GM21619 (cell line): Measurements from ENCODE around the gene TRAF7.

Source experiments
- ATAC-seq: cut with Tn5 transposase; IDR thresholded peaks from one replicate; pipeline ENCODE4 v1.9.1; 2021; ENCODE audit not compliant: unreplicated experiment

Gene TRAF7

GRCh38 chr16:2147378-2147777 is 8.2 kb upstream of the TRAF7 start:
- no peak for ATAC-seq

DNA sequence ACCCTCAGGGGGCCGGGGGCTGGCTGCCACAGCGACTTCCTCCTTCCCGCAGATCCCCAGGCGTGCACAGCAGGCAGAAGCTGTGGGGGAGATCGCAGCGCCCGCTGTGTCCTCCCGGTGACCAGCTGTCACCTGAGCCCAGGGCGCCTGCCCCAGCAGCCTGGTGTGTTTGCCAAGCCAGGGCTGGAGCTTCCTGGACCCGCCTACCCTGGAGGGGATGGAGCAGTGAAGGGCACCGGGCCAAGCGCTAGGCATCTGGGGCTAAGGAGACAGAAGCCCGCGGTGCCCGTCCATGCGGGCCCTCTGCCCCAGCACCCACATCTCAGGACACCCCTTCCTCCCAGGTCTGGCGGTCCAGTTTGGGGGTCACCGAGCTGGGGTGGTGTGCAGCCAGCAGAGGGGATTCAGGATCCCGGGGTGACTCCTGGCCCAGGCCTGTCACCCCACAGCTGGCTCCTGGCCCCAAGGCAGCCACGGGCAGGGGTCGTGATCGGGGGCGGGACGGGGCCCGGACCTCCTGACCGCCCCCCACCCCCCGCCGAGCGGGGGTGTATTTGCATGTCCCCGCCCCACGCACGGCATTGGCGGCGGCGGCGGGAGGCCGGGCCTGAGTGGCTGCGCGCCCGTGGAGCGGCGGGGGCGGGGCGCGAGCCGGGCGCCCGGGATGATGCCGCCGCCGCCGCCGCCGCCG is 7.5 kb upstream of the TRAF7 start, which contains the start of gene RAB26:
TSS of gene RAB26 (plus strand) at position 645 of the 691 bp plus-strand sequence. CDS start 159 bp downstream, outside the sequence.
- ATAC-seq, result no peak

- no peak for ATAC-seq
Measured at GRCh38 chr16:2148714-2149629, 6.6 kb upstream of the TRAF7 start.

DNA sequence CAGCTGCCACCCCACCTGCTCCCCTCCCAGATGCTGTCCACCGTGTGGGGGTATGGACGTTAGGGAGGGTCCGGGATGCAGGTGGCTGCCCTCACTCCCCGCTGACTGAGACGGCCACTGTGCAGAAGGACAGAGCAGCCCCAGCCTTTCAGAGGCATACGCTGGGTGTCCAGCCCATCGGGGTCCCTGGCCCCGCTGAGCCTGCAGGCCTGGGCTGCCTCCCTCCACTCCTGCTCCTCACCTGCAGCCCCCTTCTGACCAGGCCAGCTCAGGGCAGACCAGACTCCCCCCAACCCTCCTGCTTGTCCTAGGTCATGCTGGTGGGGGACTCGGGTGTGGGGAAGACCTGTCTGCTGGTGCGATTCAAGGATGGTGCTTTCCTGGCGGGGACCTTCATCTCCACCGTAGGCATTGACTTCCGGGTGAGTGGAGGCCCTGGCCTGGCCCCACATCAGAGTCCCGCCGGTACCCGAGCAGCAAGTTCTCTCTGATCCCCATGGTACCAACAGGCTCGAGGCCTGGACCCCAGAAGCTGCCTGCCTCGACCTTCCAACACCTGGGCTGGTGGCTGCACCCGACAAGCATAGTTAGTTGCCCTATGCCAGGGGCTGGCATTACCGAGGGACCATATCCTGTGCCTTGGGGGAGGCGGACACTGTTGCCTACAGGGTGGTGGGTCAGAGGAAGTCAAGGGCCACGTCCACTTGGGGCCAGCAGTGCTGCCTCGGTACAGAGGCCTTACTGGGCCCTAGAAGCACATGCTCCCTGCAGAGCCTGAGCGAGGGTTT is 5.8 kb upstream of the TRAF7 start:
- no peak for ATAC-seq

DNA sequence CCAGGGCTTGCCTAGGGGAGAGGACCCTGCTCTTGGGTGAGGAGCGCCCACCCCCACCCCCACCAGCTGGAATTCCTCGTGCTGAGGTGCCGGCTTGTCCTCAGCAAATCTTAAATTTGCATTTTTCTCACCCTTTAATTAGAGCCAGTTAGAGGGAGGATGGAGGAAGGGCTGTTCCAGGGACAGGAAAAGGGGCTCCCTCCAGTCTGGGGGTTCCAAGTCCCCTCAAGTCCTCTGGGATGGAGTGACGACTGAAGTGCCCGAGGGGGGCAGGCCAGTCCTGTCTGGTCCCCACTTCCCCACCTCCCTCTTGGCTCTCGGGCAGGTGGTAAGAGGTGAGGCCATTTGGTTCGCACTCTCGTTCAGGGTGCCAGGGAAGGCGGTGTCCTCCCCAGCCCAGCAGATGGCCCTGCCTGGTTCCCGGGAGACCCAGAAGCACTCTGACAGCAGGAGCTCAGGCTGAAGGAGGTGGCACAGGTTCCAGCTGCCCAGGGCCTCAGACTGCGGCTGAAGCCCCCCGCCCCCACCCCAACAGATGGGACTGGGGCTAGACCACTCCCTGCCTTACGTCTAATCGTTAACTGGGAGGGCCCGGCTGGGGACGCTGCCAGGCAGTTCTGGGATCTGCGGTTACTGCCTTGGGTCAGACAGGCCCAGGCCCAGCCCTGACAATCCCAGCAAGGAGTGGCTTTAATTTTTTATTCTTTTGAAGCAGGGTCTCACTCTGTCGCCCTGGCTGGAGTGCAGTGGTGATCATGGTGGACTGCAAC is 5.0 kb upstream of the TRAF7 start:
- no peak for ATAC-seq

DNA sequence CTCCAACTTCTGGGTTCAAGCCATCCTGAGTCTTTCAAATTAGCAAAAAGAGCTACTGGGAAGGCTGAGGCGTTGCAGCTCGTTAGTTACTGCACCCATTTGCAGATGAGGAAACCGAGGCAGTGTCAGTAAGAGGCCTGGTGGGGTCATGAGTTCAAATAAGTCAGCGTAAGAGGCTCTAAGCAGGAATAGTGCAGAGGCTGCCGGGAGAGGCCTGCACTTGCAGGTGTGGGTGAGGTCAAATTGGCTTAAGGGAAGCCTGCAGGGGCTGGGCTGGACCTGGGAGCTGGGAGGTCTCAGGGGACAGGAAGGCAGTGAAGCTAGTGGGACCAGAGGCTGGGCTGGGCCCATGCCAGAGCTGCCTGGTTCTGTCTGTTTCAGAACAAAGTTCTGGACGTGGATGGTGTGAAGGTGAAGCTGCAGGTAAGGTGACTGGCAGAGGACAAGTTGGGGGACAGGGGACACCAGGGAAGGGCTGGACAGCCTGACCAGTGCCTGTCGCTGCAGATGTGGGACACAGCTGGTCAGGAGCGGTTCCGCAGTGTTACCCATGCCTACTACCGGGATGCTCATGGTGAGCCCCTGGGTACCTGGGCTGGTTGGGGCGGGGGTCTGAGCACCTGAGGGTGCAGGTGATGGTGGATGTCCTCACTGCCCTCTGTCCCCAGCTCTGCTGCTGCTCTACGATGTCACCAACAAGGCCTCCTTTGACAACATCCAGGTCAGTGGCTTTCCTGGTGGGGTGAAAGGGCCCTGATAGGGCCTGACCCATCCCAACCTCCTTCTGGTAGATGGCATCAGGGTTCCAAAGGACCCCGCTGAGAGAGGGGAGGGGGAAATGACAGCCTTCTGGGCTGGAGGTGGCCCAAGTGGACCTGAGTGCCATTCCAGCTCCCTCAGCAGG is 4.1 kb upstream of the TRAF7 start:
- ATAC-seq, result no peak

GRCh38 chr16:2152695-2153506 is 2.7 kb upstream of the TRAF7 start:
- no peak for ATAC-seq

DNA sequence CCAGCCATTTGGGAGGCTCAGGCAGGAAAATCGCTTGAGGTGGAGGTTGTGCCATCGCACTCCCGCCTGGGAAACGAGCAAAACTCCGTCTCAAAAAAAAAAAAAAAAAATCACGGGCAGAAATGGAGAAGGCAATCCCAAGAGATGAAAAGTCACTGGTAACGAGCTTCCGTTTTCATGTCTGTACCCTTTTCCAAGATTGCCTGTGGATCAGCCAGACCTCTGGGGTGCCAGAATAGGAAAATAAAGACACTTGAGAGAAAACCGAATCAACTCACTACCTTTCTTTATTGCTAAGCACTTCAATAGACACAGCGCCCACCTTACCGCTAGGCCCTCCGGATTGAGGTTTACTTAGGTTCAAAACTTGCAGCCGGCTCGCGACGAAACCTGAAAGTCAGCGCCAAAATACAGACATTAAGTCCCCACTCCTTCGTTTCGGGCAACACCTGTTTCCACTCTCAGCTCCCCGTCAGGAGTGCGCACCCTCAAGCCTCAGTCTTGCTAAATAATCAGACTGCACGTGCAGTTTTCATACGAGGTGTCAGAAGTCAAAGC is 970 bp upstream of the TRAF7 start:
- no peak for ATAC-seq

DNA sequence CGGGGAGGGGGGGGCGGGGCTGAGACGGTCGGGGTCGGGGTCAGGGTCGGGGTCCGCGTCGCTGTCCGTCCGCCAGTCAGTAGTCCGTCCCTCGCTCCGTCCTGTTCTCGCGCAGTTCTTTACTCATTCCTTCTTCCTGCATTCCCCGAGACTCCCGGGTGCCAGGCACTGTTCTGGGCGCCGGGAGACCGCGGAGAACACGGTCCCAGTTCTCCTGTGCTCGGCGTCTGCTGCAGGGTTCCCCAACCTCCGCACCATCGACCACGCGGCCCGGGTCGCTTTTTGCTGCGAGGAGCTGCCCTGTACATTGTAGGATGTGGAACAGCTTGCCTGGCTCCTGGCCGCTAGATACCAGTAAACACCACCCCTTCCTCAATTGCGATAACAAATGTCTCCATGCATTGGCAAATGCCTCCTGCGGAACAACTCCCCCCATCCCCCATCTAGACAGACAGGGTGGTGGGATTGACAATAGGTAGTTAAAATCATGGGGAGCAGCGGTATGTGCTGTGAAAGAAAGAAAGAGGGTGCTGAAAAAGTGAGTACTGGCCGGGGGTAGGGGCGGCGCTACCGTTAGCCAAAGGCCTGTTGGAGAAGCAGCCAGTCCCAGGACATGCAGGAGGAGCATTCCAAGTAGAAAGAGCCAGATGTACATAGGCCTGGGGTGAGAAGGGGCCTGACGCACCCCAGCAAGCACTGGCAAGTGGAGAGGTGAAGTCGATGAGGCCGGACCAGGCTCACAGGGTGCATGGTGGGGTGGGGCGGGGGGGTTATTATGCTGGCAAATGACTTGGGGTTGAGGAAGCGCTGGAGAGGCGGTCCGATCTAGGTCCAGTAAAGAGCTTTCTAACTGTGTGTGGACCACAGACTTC is 631 bp downstream of the TRAF7 start:
- no peak for ATAC-seq

DNA sequence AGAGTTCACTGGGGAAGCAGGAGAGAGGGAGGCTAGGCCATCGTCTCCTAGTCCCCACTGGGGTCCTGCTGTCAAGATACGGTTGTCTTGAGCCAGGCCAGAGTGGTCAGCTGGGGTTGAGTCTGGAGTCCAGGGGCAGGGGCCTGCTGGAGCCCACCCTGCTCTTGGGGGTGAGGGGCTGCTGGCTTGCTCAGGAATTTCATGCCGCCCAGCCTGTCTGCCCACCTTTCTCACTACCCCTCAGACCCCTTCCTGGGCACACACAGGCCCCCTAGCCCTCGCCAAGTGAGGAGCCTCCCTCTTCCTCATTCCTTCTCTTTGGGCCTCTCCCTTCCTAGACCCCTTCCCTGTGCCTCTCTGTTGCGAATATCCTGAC is 1.3 kb downstream of the TRAF7 start:
- ATAC-seq, result no peak

DNA sequence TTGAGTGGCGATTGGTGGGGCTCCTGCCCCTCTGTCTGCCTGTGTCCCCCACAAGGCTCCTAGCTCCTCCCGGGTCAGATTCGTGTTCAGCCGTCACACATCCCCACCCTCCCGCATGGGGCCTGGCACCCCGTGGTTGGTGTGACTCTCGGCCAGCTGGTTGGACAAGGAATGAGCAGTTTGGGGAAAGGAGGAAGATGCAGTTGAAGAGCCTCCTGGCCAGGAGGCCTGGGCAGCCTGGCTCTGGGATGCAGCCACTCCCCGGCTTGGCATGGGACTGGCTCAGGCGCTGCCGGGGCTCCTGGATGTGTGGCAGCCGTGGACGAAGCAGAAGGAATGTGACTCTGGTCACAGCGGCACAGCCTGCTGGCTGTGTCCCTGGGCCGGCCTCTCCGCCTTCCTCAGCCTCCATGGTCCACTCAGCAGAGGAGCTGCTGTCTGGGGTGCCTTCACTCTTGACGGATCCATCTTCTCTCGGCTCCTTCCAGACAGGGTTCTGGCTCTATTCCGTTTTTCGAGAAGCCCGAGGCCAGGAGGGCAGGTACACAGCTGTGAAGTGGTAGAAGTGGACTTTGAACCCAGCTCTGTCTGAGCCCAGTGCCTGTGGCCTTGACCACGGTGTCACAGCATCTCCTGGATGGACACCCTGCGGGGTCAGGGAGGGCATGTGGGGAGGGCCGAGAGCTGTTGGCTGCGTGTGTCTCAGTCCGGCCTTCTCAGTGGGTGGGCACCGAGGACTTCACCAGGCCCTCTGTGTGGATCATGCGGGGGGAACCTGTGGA is 2.1 kb downstream of the TRAF7 start:
- no peak for ATAC-seq

DNA sequence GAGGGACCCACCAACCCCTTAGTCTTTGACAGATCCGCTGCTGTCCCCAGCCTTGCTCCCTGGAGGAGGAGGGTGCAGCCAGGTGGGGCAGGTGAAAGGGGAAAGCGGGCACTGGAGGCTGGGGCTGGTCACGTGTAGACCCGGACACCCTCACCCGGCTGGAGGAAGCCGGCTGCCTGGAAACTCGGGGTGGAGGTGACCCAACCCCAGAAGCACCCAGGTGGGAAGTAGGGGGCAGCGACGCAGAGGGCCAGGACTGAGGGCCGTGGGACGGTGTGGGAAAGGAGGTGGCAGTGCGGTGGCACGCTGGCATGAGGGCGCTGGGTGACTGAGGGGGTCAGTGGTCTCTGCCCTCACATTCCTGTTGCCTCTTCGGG is 2.7 kb downstream of the TRAF7 start:
- ATAC-seq, result no peak

DNA sequence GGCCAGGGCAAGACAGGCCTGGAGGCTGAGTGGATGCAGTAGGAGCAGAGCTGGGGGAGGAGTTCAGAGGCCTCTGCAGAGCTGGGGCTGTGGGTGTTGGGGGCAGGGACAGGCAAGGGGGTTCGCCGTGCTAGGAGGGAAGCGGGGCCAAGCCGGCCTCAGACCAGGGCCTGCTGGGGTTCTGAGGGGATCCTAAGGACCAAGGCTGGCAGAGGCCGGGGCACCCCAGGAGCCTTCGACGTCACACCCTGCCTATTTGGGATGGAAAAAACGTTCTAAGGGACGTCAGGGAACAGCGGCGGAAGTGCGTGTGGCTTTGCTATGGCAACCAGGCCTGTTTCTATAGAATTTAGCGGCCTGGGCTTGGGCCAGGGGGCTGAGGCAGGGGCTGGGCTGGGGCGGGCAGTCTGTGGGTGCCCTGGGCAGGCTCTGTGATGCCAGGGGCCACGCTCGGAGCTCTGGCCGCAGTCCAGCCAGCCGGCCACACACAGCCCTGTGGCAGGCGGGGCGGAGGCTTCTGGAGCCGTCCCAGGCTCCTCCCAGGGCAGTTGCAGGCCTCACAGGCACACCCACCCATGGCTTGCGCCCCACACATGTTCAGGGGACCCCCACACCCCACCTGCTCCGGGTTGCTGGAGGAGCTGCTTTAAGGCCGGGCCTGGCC is 3.7 kb downstream of the TRAF7 start:
- ATAC-seq, result no peak

- ATAC-seq, result no peak
Measured at GRCh38 chr16:2160915-2161551, 5.5 kb downstream of the TRAF7 start.

- ATAC-seq, result no peak
Measured at GRCh38 chr16:2161911-2162310, 6.3 kb downstream of the TRAF7 start.

DNA sequence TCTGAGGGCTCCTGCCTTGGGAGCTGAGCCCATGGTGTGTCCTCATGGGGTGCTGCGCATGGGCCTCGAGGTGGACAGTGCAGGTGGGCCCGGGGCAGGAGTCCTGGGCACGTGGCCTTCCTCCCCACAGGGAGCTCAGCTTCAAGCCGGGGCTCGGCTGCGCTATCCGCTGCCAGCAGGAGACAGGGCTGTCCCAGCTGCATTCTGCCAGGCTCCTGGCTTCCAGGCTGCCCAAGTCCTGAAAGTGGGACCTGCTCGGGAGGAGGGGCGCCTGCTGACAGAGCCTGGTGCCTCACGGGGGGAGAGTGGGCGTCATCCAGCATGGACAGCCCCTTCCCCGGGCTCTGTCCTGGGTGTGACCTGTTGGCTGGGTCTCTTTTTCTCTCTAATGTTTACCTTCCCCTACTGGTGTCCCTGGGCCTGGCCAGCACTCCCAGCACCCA is 7.1 kb downstream of the TRAF7 start:
- ATAC-seq, result no peak
